Astrocyte (in vitro differentiated cells and primary cell): Measurements from ENCODE around the gene CTSW. TPM values are rescaled to one million over a fixed set of nuclear protein-coding genes. Genes with fewer than 3 reads are reported as not detected.

Source experiments
- DNase-seq: peaks from one replicate; pipeline ENCODE4 v3.0.0-alpha.2; 2010; ENCODE audit warnings: low read depth
- FAIRE-seq: peaks from 2 replicates; lab custom pipeline; 2011; peaks lifted over from hg19 to GRCh38; lab: Jason Lieb, UNC
- H2AFZ ChIP-seq: 2 replicates; pipeline ENCODE4 v1.6.0; 2012; ENCODE audit warnings: low read depth, low read length, inconsistent platforms
- H3K27ac ChIP-seq: 2 replicates; pipeline ENCODE4 v1.5.1; 2011; ENCODE audit warnings: low read depth, low read length, inconsistent platforms
- H3K27me3 ChIP-seq: 2 replicates; pipeline ENCODE4 v1.6.0; 2011; ENCODE audit warnings: low read length, inconsistent platforms; ENCODE audit not compliant: insufficient read depth
- H3K36me3 ChIP-seq: 2 replicates; pipeline ENCODE4 v1.5.1; 2011; ENCODE audit warnings: low read length, inconsistent platforms; ENCODE audit not compliant: insufficient read depth
- H3K4me1 ChIP-seq: 2 replicates; pipeline ENCODE4 v1.5.1; 2011; ENCODE audit warnings: low read length, inconsistent platforms; ENCODE audit not compliant: insufficient read depth
- H3K4me2 ChIP-seq: 2 replicates; pipeline ENCODE4 v1.6.0; 2012; ENCODE audit warnings: low read length, inconsistent platforms
- H3K4me3 ChIP-seq: 2 replicates; pipeline ENCODE4 v1.5.1; 2011; ENCODE audit warnings: low read depth, mild to moderate bottlenecking, low read length, inconsistent platforms; ENCODE audit not compliant: insufficient read depth
- H3K79me2 ChIP-seq: 2 replicates; pipeline ENCODE4 v1.6.0; 2012; ENCODE audit warnings: mild to moderate bottlenecking, low read length, inconsistent platforms; ENCODE audit not compliant: insufficient read depth
- H3K9ac ChIP-seq: 2 replicates; pipeline ENCODE4 v1.6.0; 2012; ENCODE audit warnings: mild to moderate bottlenecking, low read length, inconsistent platforms
- H3K9me3 ChIP-seq: 2 replicates; pipeline ENCODE4 v1.5.1; 2012; ENCODE audit warnings: low read depth, mild to moderate bottlenecking, low read length, inconsistent platforms; ENCODE audit not compliant: insufficient read depth
- H4K20me1 ChIP-seq: 2 replicates; pipeline ENCODE4 v1.6.0; 2012; ENCODE audit warnings: low read length, inconsistent platforms; ENCODE audit not compliant: insufficient read depth
- H3K27ac Mint-ChIP-seq: one replicate; pipeline ENCODE4 v1.8.0; 2021; ENCODE audit warnings: mild to moderate bottlenecking, mixed read lengths; ENCODE audit not compliant: unreplicated experiment
- H3K27me3 Mint-ChIP-seq: one replicate; pipeline ENCODE4 v1.8.0; 2021; ENCODE audit warnings: low read depth, mixed read lengths; ENCODE audit not compliant: unreplicated experiment
- H3K36me3 Mint-ChIP-seq: one replicate; pipeline ENCODE4 v1.8.0; 2021; ENCODE audit warnings: low read depth, mixed read lengths; ENCODE audit not compliant: unreplicated experiment
- H3K4me1 Mint-ChIP-seq: one replicate; pipeline ENCODE4 v1.8.0; 2021; ENCODE audit warnings: low read depth, mixed read lengths; ENCODE audit not compliant: unreplicated experiment
- H3K4me3 Mint-ChIP-seq: one replicate; pipeline ENCODE4 v1.8.0; 2021; ENCODE audit warnings: mild to moderate bottlenecking, moderate library complexity, mixed read lengths; ENCODE audit not compliant: unreplicated experiment
- H3K9me3 Mint-ChIP-seq: one replicate; pipeline ENCODE4 v1.8.0; 2021; ENCODE audit warnings: mild to moderate bottlenecking, mixed read lengths; ENCODE audit not compliant: unreplicated experiment
- CTCF ChIP-seq: IDR thresholded peaks from 2 replicates; pipeline ENCODE4 v1.5.1; 2011; ENCODE audit warnings: low read depth, mild to moderate bottlenecking, inconsistent platforms, low read length, moderate library complexity; ENCODE audit not compliant: insufficient read depth
- EZH2 ChIP-seq: IDR thresholded peaks from 2 replicates; pipeline ENCODE4 v1.6.1; 2012; ENCODE audit warnings: mild to moderate bottlenecking, low read length, inconsistent platforms; ENCODE audit not compliant: insufficient read depth
- total RNA-seq: library from RNA; stranded (reverse); gene quantifications from 2 replicates; pipeline ENCODE4 v1.2.1, GENCODE V29; 2021

The CTSW gene
- total RNA-seq, 1 donor from 2014 or later: not detected

- peaks cover 31% of the 10 kb centered on the region for H3K4me1 Mint-ChIP-seq
- H3K27ac Mint-ChIP-seq: peak overlapping the region; percentile 86
- Histone ChIP-seq H3K9me3 (no peaks in the 10 kb centered on the region), H3K4me1 (peaks cover 30% of the 10 kb centered on the region), H3K36me3 (no peaks in the 10 kb centered on the region), H2AFZ (no peak overlapping the region), H3K27ac (peak overlapping the region; percentile 82), H3K4me3 (no peak overlapping the region), H3K9ac (peak overlapping the region; percentile 57), H4K20me1 (peaks cover 9% of the 10 kb centered on the region), H3K27me3 (no peaks in the 10 kb centered on the region), H3K4me2 (peak overlapping the region; percentile 74), H3K79me2 (peaks cover 23% of the 10 kb centered on the region)
- TF ChIP-seq EZH2 (no peak), CTCF (no peak)
- no peaks in the 10 kb centered on the region for H3K9me3 Mint-ChIP-seq
- no peaks in the 10 kb centered on the region for H3K27me3 Mint-ChIP-seq
- H3K36me3 Mint-ChIP-seq: no peaks in the 10 kb centered on the region
- peak overlapping the region; percentile 4 for H3K4me3 Mint-ChIP-seq
- DNase-seq: no peak
- no peak for FAIRE-seq
Observed at GRCh38 chr11:65903715-65904114, 24.1 kb downstream of the CTSW start.

GRCh38 chr11:65906602-65907001 is 27.0 kb downstream of the CTSW start:
- H3K9me3 Mint-ChIP-seq: no peaks in the 10 kb centered on the region
- H3K4me1 ChIP-seq: peaks cover 36% of the 10 kb centered on the region
- H3K4me3 Mint-ChIP-seq: peak overlapping the region; percentile 16

More at GRCh38 chr11:65906602-65907001, 27.0 kb downstream of the CTSW start:
- H3K4me1 Mint-ChIP-seq: peaks cover 30% of the 10 kb centered on the region
- H3K27me3 Mint-ChIP-seq: peaks cover 2% of the 10 kb centered on the region
- DNase-seq (peak; percentile 34), FAIRE-seq (no peak)
- H3K27me3 ChIP-seq: no peaks in the 10 kb centered on the region
- no peak overlapping the region for H3K27ac Mint-ChIP-seq
- H3K27ac ChIP-seq: no peak overlapping the region
- H3K36me3 ChIP-seq: no peaks in the 10 kb centered on the region
- no peak overlapping the region for H3K4me2 ChIP-seq
- H3K9me3 ChIP-seq: no peaks in the 10 kb centered on the region
- no peak for TF ChIP-seq CTCF
- TF ChIP-seq EZH2: no peak
- peaks cover 4% of the 10 kb centered on the region for H3K79me2 ChIP-seq
- no peak overlapping the region for H3K9ac ChIP-seq
- no peak overlapping the region for H2AFZ ChIP-seq
- H4K20me1 ChIP-seq: no peaks in the 10 kb centered on the region
- no peak overlapping the region for H3K4me3 ChIP-seq
- no peaks in the 10 kb centered on the region for H3K36me3 Mint-ChIP-seq
